Caco-2 (cell line): ENCODE measurements around the gene MAPK4. TPM values are rescaled to one million over a fixed set of nuclear protein-coding genes. Genes with fewer than 3 reads are reported as not detected.
A peak's percentile ranks its signal among the peaks of the same experiment; 100 is the strongest.

Experiments used
- BruUV-seq: library from RNA; stranded (reverse); fragments of 400-500 nt; replicated peaks from 2 replicates; lab custom pipeline; 2021; lab: Mats Ljungman, UMichigan
- CTCF ChIA-PET: fragments of 300-600 bp; sonication (Branson Sonifier 250); formaldehyde crosslinking; loops from one replicate; lab custom pipeline; 2022; ENCODE audit warnings: antibody characterized with exemption; lab: Charles Lee
- POLR2A ChIA-PET: fragments of 300-600 bp; sonication (Branson Sonifier 250); formaldehyde crosslinking; loops from one replicate; lab custom pipeline; 2022; ENCODE audit warnings: antibody characterized with exemption; lab: Charles Lee
- DNase-seq, 2 experiments: peaks; one replicate each; pipeline versions ENCODE4 v3.0.0 to v3.0.0-alpha.2; 2020 to 2022
- H3K27me3 ChIP-seq: replicated peaks from 2 replicates; pipeline ENCODE4 v1.6.0; 2011; ENCODE audit warnings: low read length; ENCODE audit not compliant: control insufficient read depth, insufficient read depth
- H3K36me3 ChIP-seq: 2 replicates; pipeline ENCODE4 v1.5.1; 2011; ENCODE audit warnings: low read length; ENCODE audit not compliant: control insufficient read depth, insufficient read depth
- H3K4me1 ChIP-seq: fragments of 250-450 bp; sonication (Bioruptor Pico); 2 replicates; pipeline ENCODE4 v1.5.1; 2020; ENCODE audit warnings: mild to moderate bottlenecking
- H3K4me3 ChIP-seq: 2 replicates; pipeline ENCODE4 v1.5.1; 2011; ENCODE audit warnings: low read depth, mild to moderate bottlenecking, control low read depth, low read length
- H3K9me3 ChIP-seq: fragments of 250-450 bp; sonication (Bioruptor Pico); 2 replicates; pipeline ENCODE4 v1.5.1; 2020; ENCODE audit warnings: mild to moderate bottlenecking, moderate library complexity
- H3K27ac Mint-ChIP-seq: one replicate; pipeline ENCODE4 v1.8.0; 2022; ENCODE audit warnings: mixed read lengths; ENCODE audit not compliant: unreplicated experiment
- H3K27me3 Mint-ChIP-seq: one replicate; pipeline ENCODE4 v1.8.0; 2022; ENCODE audit warnings: mixed read lengths; ENCODE audit not compliant: insufficient read depth, unreplicated experiment
- H3K36me3 Mint-ChIP-seq: one replicate; pipeline ENCODE4 v1.8.0; 2022; ENCODE audit warnings: mild to moderate bottlenecking, mixed read lengths; ENCODE audit not compliant: insufficient read depth, unreplicated experiment
- H3K4me1 Mint-ChIP-seq: one replicate; pipeline ENCODE4 v1.8.0; 2022; ENCODE audit warnings: low read depth, mixed read lengths; ENCODE audit not compliant: unreplicated experiment
- H3K4me3 Mint-ChIP-seq: one replicate; pipeline ENCODE4 v1.8.0; 2022; ENCODE audit warnings: mild to moderate bottlenecking, moderate library complexity, mixed read lengths; ENCODE audit not compliant: unreplicated experiment
- H3K9me3 Mint-ChIP-seq: one replicate; pipeline ENCODE4 v1.8.0; 2022; ENCODE audit warnings: mixed read lengths; ENCODE audit not compliant: unreplicated experiment
- CTCF ChIP-seq, 2 experiments: fragments of 200-600 bp in 1 of 2; IDR thresholded peaks; 1 replicate in 1 of 2; 2 replicates in 1 of 2; pipeline versions ENCODE4 v1.5.1 to v1.8.0; 2011 to 2022; ENCODE audit warnings: antibody characterized with exemption in 1 of 2, control low read depth in 1 of 2, inconsistent platforms in 1 of 2, low read depth in 1 of 2, low read length in 1 of 2, mild to moderate bottlenecking in 1 of 2, moderate library complexity in 1 of 2; ENCODE audit not compliant: insufficient read depth in 1 of 2, severe bottlenecking in 1 of 2, unreplicated experiment in 1 of 2
- intact Hi-C: fragments of 100-400 bp; cut with micrococcal nuclease; formaldehyde crosslinking; loops from one replicate; pipeline ENCODE4 v1.10.0; 2022; ENCODE audit not compliant: unreplicated experiment
- total RNA-seq: library from RNA; stranded (reverse); gene quantifications from 2 replicates; pipeline ENCODE4 v1.2.3, GENCODE V29; 2022

MAPK4 gene
- total RNA-seq, 1 experiment from 2014 or later: 0.88 TPM

GRCh38 chr18:50662177-50662576, 102.3 kb downstream of the MAPK4 start:
- Mint-ChIP-seq H3K4me3 (no peak overlapping the region), H3K36me3 (no peaks in the 10 kb centered on the region), H3K27ac (no peak overlapping the region), H3K4me1 (no peaks in the 10 kb centered on the region), H3K27me3 (no peaks in the 10 kb centered on the region), H3K9me3 (no peaks in the 10 kb centered on the region)
- DNase-seq: peak in 1 of 2 experiments; percentile 2
- no TSS peak for BruUV-seq
- Histone ChIP-seq H3K36me3 (no peaks in the 10 kb centered on the region), H3K4me1 (no peaks in the 10 kb centered on the region), H3K9me3 (no peaks in the 10 kb centered on the region), H3K4me3 (no peak overlapping the region), H3K27me3 (no peaks in the 10 kb centered on the region)
- peak; percentile 11 to 42 for TF ChIP-seq CTCF (IDR thresholded peaks at IDR 0.05; ENCODE audit: insufficient read depth in 1 of 2, low read depth in 1 of 2, low read length in 1 of 2, severe bottlenecking in 1 of 2, unreplicated experiment in 1 of 2)
- intact Hi-C loops: loop anchor here (1.0 kb wide), 1 partner anchor 122 kb away; no protein-coding TSS in a partner anchor
- POLR2A ChIA-PET: no interaction called here
- CTCF ChIA-PET: no interaction called here

DNA sequence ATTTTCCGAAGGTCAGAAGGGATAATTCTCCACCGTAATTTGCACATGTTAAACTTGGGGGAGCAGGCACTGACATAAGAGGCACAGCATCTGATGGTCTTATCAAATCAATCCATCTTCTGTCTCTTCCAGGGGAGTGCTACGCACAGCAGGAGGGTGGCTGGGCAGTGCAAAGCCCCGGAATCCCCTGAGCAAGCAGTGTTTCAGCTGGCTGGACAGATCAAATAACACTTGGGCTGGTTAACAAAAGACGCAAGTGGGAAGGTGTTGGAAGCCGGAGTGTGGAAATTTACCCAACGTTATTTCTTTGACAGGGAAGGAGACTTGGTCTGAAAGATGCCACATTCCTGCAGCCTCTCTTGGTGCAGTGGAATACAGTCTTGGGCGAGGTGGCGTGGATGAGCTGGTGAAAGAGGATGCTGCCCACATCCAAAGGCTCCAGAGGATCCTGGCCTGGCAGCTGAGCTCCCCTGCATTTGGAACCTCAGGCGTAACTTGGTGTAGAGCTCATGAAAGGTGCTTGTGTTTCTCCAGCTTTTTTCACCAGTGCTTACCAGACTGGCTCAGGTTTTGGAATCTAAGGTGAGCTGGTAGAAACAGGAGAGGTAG, 103.0 kb downstream of the MAPK4 start:
- H3K9me3 ChIP-seq: no peaks in the 10 kb centered on the region
- no peak overlapping the region for H3K27ac Mint-ChIP-seq
- no TSS peak for BruUV-seq
- H3K4me3 ChIP-seq: no peak overlapping the region
- no peak for TF ChIP-seq CTCF (IDR thresholded peaks at IDR 0.05; ENCODE audit: insufficient read depth in 1 of 2, low read depth in 1 of 2, low read length in 1 of 2, severe bottlenecking in 1 of 2, unreplicated experiment in 1 of 2)
- no peaks in the 10 kb centered on the region for H3K27me3 Mint-ChIP-seq
- no peaks in the 10 kb centered on the region for H3K27me3 ChIP-seq
- ChIA-PET CTCF (no interaction called here), POLR2A (interaction anchor here (0.6 kb wide), 1 partner anchor 23 kb away, joined by 3 read pairs; no protein-coding TSS in a partner anchor)
- H3K4me1 Mint-ChIP-seq: no peaks in the 10 kb centered on the region
- no peak overlapping the region for H3K4me3 Mint-ChIP-seq
- H3K9me3 Mint-ChIP-seq: no peaks in the 10 kb centered on the region
- H3K36me3 Mint-ChIP-seq: no peaks in the 10 kb centered on the region
- no peaks in the 10 kb centered on the region for H3K36me3 ChIP-seq
- intact Hi-C loops: loop anchor here (1.0 kb wide), 1 partner anchor 121 kb away; no protein-coding TSS in a partner anchor
- no peak for DNase-seq
- no peaks in the 10 kb centered on the region for H3K4me1 ChIP-seq

GRCh38 chr18:50663626-50664441, 103.9 kb downstream of the MAPK4 start:
- ChIA-PET CTCF (no interaction called here), POLR2A (no interaction called here)
- no peaks in the 10 kb centered on the region for H3K4me1 Mint-ChIP-seq
- H3K27me3 Mint-ChIP-seq: no peaks in the 10 kb centered on the region
- BruUV-seq: no TSS peak
- no peak for DNase-seq
- Histone ChIP-seq H3K9me3 (no peaks in the 10 kb centered on the region), H3K4me1 (no peaks in the 10 kb centered on the region), H3K4me3 (no peak overlapping the region), H3K27me3 (no peaks in the 10 kb centered on the region), H3K36me3 (no peaks in the 10 kb centered on the region)
- no peaks in the 10 kb centered on the region for H3K36me3 Mint-ChIP-seq
- H3K4me3 Mint-ChIP-seq: no peak overlapping the region
- no peak for TF ChIP-seq CTCF (IDR thresholded peaks at IDR 0.05; ENCODE audit: insufficient read depth in 1 of 2, low read depth in 1 of 2, low read length in 1 of 2, severe bottlenecking in 1 of 2, unreplicated experiment in 1 of 2)
- intact Hi-C loops: no loop called here
- H3K9me3 Mint-ChIP-seq: no peaks in the 10 kb centered on the region
- no peak overlapping the region for H3K27ac Mint-ChIP-seq
